MM.1S (cell line): ENCODE data around the gene SLC31A1.

Experiments
- EZH2 ChIP-seq: fragments of 300-600 bp; sonication (generic); optimal IDR thresholded peaks from 2 replicates; pipeline ENCODE3; 2017; ENCODE audit warnings: low read depth, mild to moderate bottlenecking, antibody characterized with exemption, low read length, mixed read lengths
- EZH2phosphoT487 ChIP-seq: fragments of 300-600 bp; sonication (generic); IDR thresholded peaks from 2 replicates; pipeline ENCODE4 v1.6.1; 2018; ENCODE audit warnings: antibody characterized with exemption, low read length
- TF ChIP-seq, protein P1 (sequence below): fragments of 300-600 bp; sonication (generic); IDR thresholded peaks from 2 replicates; pipeline ENCODE4 v1.5.1; 2016; ENCODE audit warnings: antibody characterized with exemption, low read length, mixed read lengths

DNA sequence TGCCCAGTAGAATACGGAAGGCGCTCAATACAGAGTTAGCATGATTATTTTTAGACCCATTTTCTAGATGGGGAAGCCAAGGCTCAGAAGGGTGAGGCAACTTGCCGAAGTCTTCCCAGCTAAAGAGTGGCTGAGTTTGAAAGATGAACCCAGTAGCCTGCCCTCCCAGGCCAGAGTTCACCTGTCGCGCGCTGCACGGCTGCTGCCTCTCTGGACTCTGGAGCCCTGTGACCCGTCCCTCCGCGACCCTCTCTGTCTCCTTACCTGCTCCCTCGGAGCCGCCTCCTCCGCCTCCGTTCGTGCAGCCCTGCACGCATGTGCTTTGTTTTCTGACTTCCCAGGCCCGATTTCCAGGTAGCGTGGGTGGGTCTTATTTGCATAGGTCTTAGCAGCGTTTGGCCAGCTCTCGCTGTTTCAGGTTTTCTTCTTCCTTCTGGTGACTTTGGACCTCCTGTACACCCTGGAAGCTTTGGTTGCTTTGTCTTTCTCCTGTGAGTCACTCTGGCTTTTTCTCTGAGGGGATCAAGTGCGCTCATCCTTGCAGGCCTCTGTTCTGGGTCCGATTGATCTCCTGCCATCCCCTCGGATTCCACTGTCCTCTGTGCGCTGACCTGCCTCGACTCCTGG, 81.6 kb downstream of the SLC31A1 start, which contains the start of gene RNF183:
- TF ChIP-seq, protein P1, sequence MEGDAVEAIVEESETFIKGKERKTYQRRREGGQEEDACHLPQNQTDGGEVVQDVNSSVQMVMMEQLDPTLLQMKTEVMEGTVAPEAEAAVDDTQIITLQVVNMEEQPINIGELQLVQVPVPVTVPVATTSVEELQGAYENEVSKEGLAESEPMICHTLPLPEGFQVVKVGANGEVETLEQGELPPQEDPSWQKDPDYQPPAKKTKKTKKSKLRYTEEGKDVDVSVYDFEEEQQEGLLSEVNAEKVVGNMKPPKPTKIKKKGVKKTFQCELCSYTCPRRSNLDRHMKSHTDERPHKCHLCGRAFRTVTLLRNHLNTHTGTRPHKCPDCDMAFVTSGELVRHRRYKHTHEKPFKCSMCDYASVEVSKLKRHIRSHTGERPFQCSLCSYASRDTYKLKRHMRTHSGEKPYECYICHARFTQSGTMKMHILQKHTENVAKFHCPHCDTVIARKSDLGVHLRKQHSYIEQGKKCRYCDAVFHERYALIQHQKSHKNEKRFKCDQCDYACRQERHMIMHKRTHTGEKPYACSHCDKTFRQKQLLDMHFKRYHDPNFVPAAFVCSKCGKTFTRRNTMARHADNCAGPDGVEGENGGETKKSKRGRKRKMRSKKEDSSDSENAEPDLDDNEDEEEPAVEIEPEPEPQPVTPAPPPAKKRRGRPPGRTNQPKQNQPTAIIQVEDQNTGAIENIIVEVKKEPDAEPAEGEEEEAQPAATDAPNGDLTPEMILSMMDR: no peak
- TF ChIP-seq EZH2 (no peak), EZH2phosphoT487 (no peak)
